Keratinocyte (primary cell): ENCODE data around the gene PTPN20.
"Not testable (repeated sequence)": the region's sequence is repeated elsewhere in the genome, so short reads cannot be mapped to it uniquely, and the experiment has no call there.

ENCODE experiments used
- CTCF ChIP-seq, 3 experiments: IDR thresholded peaks in 1 of 3; conservative IDR thresholded peaks in 1 of 3; optimal IDR thresholded peaks in 1 of 3; 2 replicates in 2 of 3; 3 replicates in 1 of 3; pipeline versions ENCODE3 to v1.5.1; 2011; ENCODE audit warnings: low read length in 3 of 3, mild to moderate bottlenecking in 3 of 3, moderate library complexity in 2 of 3, control low read depth in 1 of 3, inconsistent platforms in 1 of 3; ENCODE audit not compliant: insufficient read depth in 2 of 3; ENCODE audit errors: extremely low read depth in 1 of 3
- EZH2 ChIP-seq: IDR thresholded peaks from one replicate; pipeline ENCODE4 v1.6.1; 2012; ENCODE audit warnings: inconsistent platforms, mild to moderate bottlenecking, low read length, moderate library complexity

DNA sequence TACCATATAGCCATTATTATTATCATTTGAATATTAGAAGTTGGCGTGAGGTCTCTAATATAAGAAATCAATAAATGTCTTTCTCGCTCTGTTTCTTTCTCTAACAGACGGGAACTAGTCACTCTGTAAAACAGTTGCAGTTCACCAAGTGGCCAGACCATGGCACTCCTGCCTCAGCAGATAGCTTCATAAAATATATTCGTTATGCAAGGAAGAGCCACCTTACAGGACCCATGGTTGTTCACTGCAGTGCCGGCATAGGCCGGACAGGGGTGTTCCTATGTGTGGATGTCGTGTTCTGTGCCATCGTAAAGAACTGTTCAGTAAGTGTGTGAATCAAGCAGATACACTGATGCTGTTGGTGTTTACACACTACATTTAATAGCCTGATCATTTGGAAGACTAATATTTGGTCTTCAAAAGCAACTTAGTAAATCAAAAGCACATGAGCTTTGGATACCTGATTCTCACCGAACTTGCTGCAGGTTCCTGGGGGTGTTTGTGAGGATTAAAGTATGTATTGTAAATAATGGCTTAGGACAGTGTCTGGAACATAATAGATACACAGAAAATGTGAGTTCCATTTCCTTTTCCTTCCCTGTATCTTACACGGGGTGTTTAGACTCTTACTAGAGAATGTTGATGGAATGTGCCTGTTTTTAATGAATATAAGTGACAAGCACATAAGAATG is 76.2 kb downstream of the PTPN20 start:
- not testable (repeated sequence) for TF ChIP-seq EZH2; CTCF (optimal IDR thresholded peaks at IDR 0.05 in 1 of 3, IDR thresholded peaks at IDR 0.05 in 1 of 3, conservative IDR thresholded peaks at IDR 0.05 in 1 of 3; ENCODE audit: extremely low read depth in 1 of 3, insufficient read depth in 2 of 3, low read length in 3 of 3)
